ENCODE data around the gene JPH2. TPM values are rescaled to one million over a fixed set of nuclear protein-coding genes. Genes with fewer than 3 reads are reported as not detected.

Gene JPH2
- total and polyA plus RNA-seq, 2 donors: 40.5 to 83.5 TPM

- no peak overlapping the region for H3K27ac ChIP-seq (ENCODE audit: low read depth)
- H3K36me3 ChIP-seq (ENCODE audit: insufficient read depth): no peaks in the 10 kb centered on the region
- H3K4me3 ChIP-seq (ENCODE audit: low read depth, low read length): no peak overlapping the region
- 57% methylated on average over 5 of the region's 5 CpGs for WGBS
- no peak for DNase-seq (ENCODE audit: extremely low spot score)
- H3K4me1 ChIP-seq (ENCODE audit: insufficient read depth): no peaks in the 10 kb centered on the region
Measured at GRCh38 chr20:44173116-44173515, 13.9 kb downstream of the JPH2 start.

- Histone ChIP-seq H3K4me3 (ENCODE audit: low read depth, low read length) (no peak overlapping the region), H3K36me3 (ENCODE audit: insufficient read depth) (no peaks in the 10 kb centered on the region), H3K27ac (ENCODE audit: low read depth) (no peak overlapping the region), H3K4me1 (ENCODE audit: insufficient read depth) (no peaks in the 10 kb centered on the region)
- 81% methylated on average over 2 of the region's 2 CpGs for WGBS
- DNase-seq (ENCODE audit: extremely low spot score): no peak
Measured at GRCh38 chr20:44172572-44172950, 14.4 kb downstream of the JPH2 start.

GRCh38 chr20:44171775-44172571, 15.0 kb downstream of the JPH2 start:
- Histone ChIP-seq H3K4me1 (ENCODE audit: insufficient read depth) (no peaks in the 10 kb centered on the region), H3K36me3 (ENCODE audit: insufficient read depth) (no peaks in the 10 kb centered on the region), H3K4me3 (ENCODE audit: low read depth, low read length) (no peak overlapping the region), H3K27ac (ENCODE audit: low read depth) (no peak overlapping the region)
- no peak for DNase-seq (ENCODE audit: extremely low spot score)
- WGBS: 56% methylated on average over 6 of the region's 6 CpGs

GRCh38 chr20:44170816-44171410, 16.1 kb downstream of the JPH2 start:
- 44% methylated on average over 7 of the region's 7 CpGs for WGBS

GRCh38 chr20:44167736-44168135, 19.3 kb downstream of the JPH2 start:
- Histone ChIP-seq H3K36me3 (ENCODE audit: insufficient read depth) (no peaks in the 10 kb centered on the region), H3K27ac (ENCODE audit: low read depth) (no peak overlapping the region), H3K4me1 (ENCODE audit: insufficient read depth) (no peaks in the 10 kb centered on the region), H3K4me3 (ENCODE audit: low read depth, low read length) (no peak overlapping the region)
- DNase-seq (ENCODE audit: extremely low spot score): no peak
- WGBS: 65% methylated on average over 3 of the region's 3 CpGs

More at GRCh38 chr20:44170816-44171410, 16.1 kb downstream of the JPH2 start:
- no peak overlapping the region for H3K27ac ChIP-seq (ENCODE audit: low read depth)
- H3K4me1 ChIP-seq (ENCODE audit: insufficient read depth): no peaks in the 10 kb centered on the region
- DNase-seq (ENCODE audit: extremely low spot score): no peak
- H3K4me3 ChIP-seq (ENCODE audit: low read depth, low read length): no peak overlapping the region
- H3K36me3 ChIP-seq (ENCODE audit: insufficient read depth): no peaks in the 10 kb centered on the region

GRCh38 chr20:44166477-44166876, 20.5 kb downstream of the JPH2 start:
- Histone ChIP-seq H3K4me1 (ENCODE audit: insufficient read depth) (no peaks in the 10 kb centered on the region), H3K4me3 (ENCODE audit: low read depth, low read length) (no peak overlapping the region), H3K27ac (ENCODE audit: low read depth) (no peak overlapping the region), H3K36me3 (ENCODE audit: insufficient read depth) (no peaks in the 10 kb centered on the region)
- 13% methylated on average over 4 of the region's 4 CpGs for WGBS
- no peak for DNase-seq (ENCODE audit: extremely low spot score)

GRCh38 chr20:44166008-44166407, 21.0 kb downstream of the JPH2 start:
- DNase-seq (ENCODE audit: extremely low spot score): no peak
- Histone ChIP-seq H3K4me1 (ENCODE audit: insufficient read depth) (no peaks in the 10 kb centered on the region), H3K36me3 (ENCODE audit: insufficient read depth) (no peaks in the 10 kb centered on the region), H3K27ac (ENCODE audit: low read depth) (peak overlapping the region; percentile 12), H3K4me3 (ENCODE audit: low read depth, low read length) (no peak overlapping the region)
- 31% methylated on average over 4 of the region's 4 CpGs for WGBS

- WGBS: 65% methylated on average over 56 of the region's 56 CpGs
- no peak overlapping the region for H3K4me3 ChIP-seq (ENCODE audit: low read depth, low read length)
- no peaks in the 10 kb centered on the region for H3K4me1 ChIP-seq (ENCODE audit: insufficient read depth)
- no peaks in the 10 kb centered on the region for H3K36me3 ChIP-seq (ENCODE audit: insufficient read depth)
- H3K27ac ChIP-seq (ENCODE audit: low read depth): no peak overlapping the region
- no peak for DNase-seq (ENCODE audit: extremely low spot score)
Measured at GRCh38 chr20:44160133-44160532, 26.9 kb downstream of the JPH2 start.

GRCh38 chr20:44159711-44160110, 27.3 kb downstream of the JPH2 start:
- Histone ChIP-seq H3K27ac (ENCODE audit: low read depth) (no peak overlapping the region), H3K36me3 (ENCODE audit: insufficient read depth) (no peaks in the 10 kb centered on the region), H3K4me3 (ENCODE audit: low read depth, low read length) (no peak overlapping the region), H3K4me1 (ENCODE audit: insufficient read depth) (no peaks in the 10 kb centered on the region)
- no peak for DNase-seq (ENCODE audit: extremely low spot score)
- 78% methylated on average over 50 of the region's 50 CpGs for WGBS

- H3K27ac ChIP-seq (ENCODE audit: low read depth): no peak overlapping the region
- 81% methylated on average over 2 of the region's 2 CpGs for WGBS
Measured at GRCh38 chr20:44159125-44159524, 27.9 kb downstream of the JPH2 start.

GRCh38 chr20:44157061-44157460, 29.9 kb downstream of the JPH2 start:
- no peak overlapping the region for H3K4me3 ChIP-seq (ENCODE audit: low read depth, low read length)
- no peak for DNase-seq (ENCODE audit: extremely low spot score)
- WGBS: 87% methylated on average over 5 of the region's 5 CpGs
- no peaks in the 10 kb centered on the region for H3K4me1 ChIP-seq (ENCODE audit: insufficient read depth)
- no peaks in the 10 kb centered on the region for H3K36me3 ChIP-seq (ENCODE audit: insufficient read depth)
- H3K27ac ChIP-seq (ENCODE audit: low read depth): no peak overlapping the region

More at GRCh38 chr20:44159125-44159524, 27.9 kb downstream of the JPH2 start:
- Histone ChIP-seq H3K4me3 (ENCODE audit: low read depth, low read length) (no peak overlapping the region), H3K4me1 (ENCODE audit: insufficient read depth) (no peaks in the 10 kb centered on the region), H3K36me3 (ENCODE audit: insufficient read depth) (no peaks in the 10 kb centered on the region)
- no peak for DNase-seq (ENCODE audit: extremely low spot score)

- no peak overlapping the region for H3K27ac ChIP-seq (ENCODE audit: low read depth)
- DNase-seq (ENCODE audit: extremely low spot score): no peak
- no peak overlapping the region for H3K4me3 ChIP-seq (ENCODE audit: low read depth, low read length)
- H3K36me3 ChIP-seq (ENCODE audit: insufficient read depth): no peaks in the 10 kb centered on the region
- 39% methylated on average over 7 of the region's 7 CpGs for WGBS
- no peaks in the 10 kb centered on the region for H3K4me1 ChIP-seq (ENCODE audit: insufficient read depth)
Measured at GRCh38 chr20:44154521-44155001, 32.4 kb downstream of the JPH2 start.

- 23% methylated on average over 6 of the region's 6 CpGs for WGBS
- Histone ChIP-seq H3K4me1 (ENCODE audit: insufficient read depth) (no peaks in the 10 kb centered on the region), H3K27ac (ENCODE audit: low read depth) (no peak overlapping the region), H3K36me3 (ENCODE audit: insufficient read depth) (no peaks in the 10 kb centered on the region), H3K4me3 (ENCODE audit: low read depth, low read length) (no peak overlapping the region)
- no peak for DNase-seq (ENCODE audit: extremely low spot score)
Measured at GRCh38 chr20:44153636-44154043, 33.3 kb downstream of the JPH2 start.
